Measurements from ENCODE around the gene HCRTR1. TPM values are rescaled to one million over a fixed set of nuclear protein-coding genes. Genes with fewer than 3 reads are reported as not detected.

The HCRTR1 gene
- total RNA-seq, 6 donors from 2014 or later: 2.1 TPM; not detected in 5

GRCh38 chr1:31632649-31633048, 15.2 kb downstream of the HCRTR1 start:
- DNase-seq (no peak), ATAC-seq (ENCODE audit: low FRiP score in 2 of 2) (no peak)
- peaks cover 5 to 77% (median 62%) of the 10 kb centered on the region in 4 donors for H3K36me3 ChIP-seq
- no peak overlapping the region for H3K4me3 ChIP-seq
- H3K9me3 ChIP-seq: no peaks in the 10 kb centered on the region
- TF ChIP-seq EP300 (IDR thresholded peaks at IDR 0.05): no peak
- TF ChIP-seq POLR2AphosphoS5 (IDR thresholded peaks at IDR 0.05): no peak
- no peak for TF ChIP-seq POLR2A (IDR thresholded peaks at IDR 0.05)
- H3K27me3 ChIP-seq: no peaks in the 10 kb centered on the region
- 79 to 86% methylated on average over 3 of the region's 3 CpGs for WGBS, 2 donors
- H3K27ac ChIP-seq: peak overlapping the region in 2 of 4 donors; percentile 14 to 19
- peaks cover 3 to 39% (median 17%) of the 10 kb centered on the region in 4 donors for H3K4me1 ChIP-seq

- WGBS, 2 donors: 64 to 71% methylated on average over 4 of the region's 4 CpGs
- no peaks in the 10 kb centered on the region for H3K27me3 ChIP-seq
- H3K27ac ChIP-seq: peak overlapping the region in 2 of 4 donors; percentile 14 to 19
- TF ChIP-seq POLR2AphosphoS5 (IDR thresholded peaks at IDR 0.05) (no peak), POLR2A (IDR thresholded peaks at IDR 0.05) (no peak), EP300 (IDR thresholded peaks at IDR 0.05) (no peak)
- TF ChIP-seq, protein P1, sequence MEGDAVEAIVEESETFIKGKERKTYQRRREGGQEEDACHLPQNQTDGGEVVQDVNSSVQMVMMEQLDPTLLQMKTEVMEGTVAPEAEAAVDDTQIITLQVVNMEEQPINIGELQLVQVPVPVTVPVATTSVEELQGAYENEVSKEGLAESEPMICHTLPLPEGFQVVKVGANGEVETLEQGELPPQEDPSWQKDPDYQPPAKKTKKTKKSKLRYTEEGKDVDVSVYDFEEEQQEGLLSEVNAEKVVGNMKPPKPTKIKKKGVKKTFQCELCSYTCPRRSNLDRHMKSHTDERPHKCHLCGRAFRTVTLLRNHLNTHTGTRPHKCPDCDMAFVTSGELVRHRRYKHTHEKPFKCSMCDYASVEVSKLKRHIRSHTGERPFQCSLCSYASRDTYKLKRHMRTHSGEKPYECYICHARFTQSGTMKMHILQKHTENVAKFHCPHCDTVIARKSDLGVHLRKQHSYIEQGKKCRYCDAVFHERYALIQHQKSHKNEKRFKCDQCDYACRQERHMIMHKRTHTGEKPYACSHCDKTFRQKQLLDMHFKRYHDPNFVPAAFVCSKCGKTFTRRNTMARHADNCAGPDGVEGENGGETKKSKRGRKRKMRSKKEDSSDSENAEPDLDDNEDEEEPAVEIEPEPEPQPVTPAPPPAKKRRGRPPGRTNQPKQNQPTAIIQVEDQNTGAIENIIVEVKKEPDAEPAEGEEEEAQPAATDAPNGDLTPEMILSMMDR (IDR thresholded peaks at IDR 0.05): peak in 4 of 6 experiments; percentile 23 to 37 (median 32)
- peaks cover 5 to 73% (median 60%) of the 10 kb centered on the region in 4 donors for H3K36me3 ChIP-seq
- H3K4me1 ChIP-seq: peaks cover 7 to 44% (median 20%) of the 10 kb centered on the region in 4 donors
- no peak overlapping the region for H3K4me3 ChIP-seq
- no peak for ATAC-seq (ENCODE audit: low FRiP score in 2 of 2)
- H3K9me3 ChIP-seq: no peaks in the 10 kb centered on the region
- DNase-seq: peak in 1 of 2 donors; percentile 64
These were observed 15.6 kb downstream of the HCRTR1 start for GRCh38 chr1:31633117-31633516.

- peak overlapping the region in 3 of 4 donors; percentile 35 to 60 (median 44) for H3K27ac ChIP-seq
- H3K9me3 ChIP-seq: no peaks in the 10 kb centered on the region
- H3K4me3 ChIP-seq: no peak overlapping the region
- H3K4me1 ChIP-seq: peaks cover 43 to 69% (median 50%) of the 10 kb centered on the region in 4 donors
- WGBS, 2 donors: 50 to 63% methylated on average over 5 of the region's 5 CpGs
- peaks cover 0 to 23% (median 13%) of the 10 kb centered on the region in 4 donors for H3K36me3 ChIP-seq
- H3K27me3 ChIP-seq: no peaks in the 10 kb centered on the region
- no peak for TF ChIP-seq POLR2A (IDR thresholded peaks at IDR 0.05)
- TF ChIP-seq, protein P1 (IDR thresholded peaks at IDR 0.05): no peak
- no peak for TF ChIP-seq EP300 (IDR thresholded peaks at IDR 0.05)
- no peak for TF ChIP-seq POLR2AphosphoS5 (IDR thresholded peaks at IDR 0.05)
- DNase-seq: no peak
- no peak for ATAC-seq (ENCODE audit: low FRiP score in 2 of 2)
These were observed 20.6 kb downstream of the HCRTR1 start for GRCh38 chr1:31637915-31638673.

DNA sequence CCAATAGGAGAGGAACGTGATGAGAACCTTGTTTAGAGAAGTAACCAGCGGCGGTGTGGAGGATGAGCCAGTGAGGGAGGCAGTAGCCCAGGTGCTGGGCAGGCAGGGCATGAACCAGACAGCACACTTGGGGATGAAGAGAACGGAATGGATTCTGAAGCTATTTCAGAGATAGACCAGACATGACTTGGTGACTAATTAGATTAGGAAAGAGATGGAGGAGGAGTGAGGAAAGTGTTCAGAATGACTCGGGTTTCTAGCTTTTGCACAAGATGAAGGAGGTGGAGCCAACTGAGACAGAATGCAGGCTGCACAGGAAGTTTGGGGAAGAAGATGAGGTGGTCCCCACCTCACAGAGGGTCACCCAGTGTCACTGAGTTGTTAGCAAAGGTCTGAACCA, 22.1 kb downstream of the HCRTR1 start:
- Histone ChIP-seq H3K36me3 (peaks cover 0 to 8% (median 4%) of the 10 kb centered on the region in 4 donors), H3K9me3 (no peaks in the 10 kb centered on the region), H3K27me3 (no peaks in the 10 kb centered on the region), H3K27ac (peak overlapping the region in 2 of 4 donors; percentile 50 to 60), H3K4me3 (no peak overlapping the region), H3K4me1 (peaks cover 52 to 79% (median 60%) of the 10 kb centered on the region in 4 donors)
- TF ChIP-seq, protein P1 (IDR thresholded peaks at IDR 0.05): no peak
- TF ChIP-seq POLR2AphosphoS5 (IDR thresholded peaks at IDR 0.05): no peak
- no peak for TF ChIP-seq EP300 (IDR thresholded peaks at IDR 0.05)
- no peak for TF ChIP-seq POLR2A (IDR thresholded peaks at IDR 0.05)
- 46 to 52% methylated on average over 4 to 5 of the region's 5 CpGs for WGBS, 2 donors
- ATAC-seq (ENCODE audit: low FRiP score in 2 of 2) (no peak), DNase-seq (no peak)

DNA sequence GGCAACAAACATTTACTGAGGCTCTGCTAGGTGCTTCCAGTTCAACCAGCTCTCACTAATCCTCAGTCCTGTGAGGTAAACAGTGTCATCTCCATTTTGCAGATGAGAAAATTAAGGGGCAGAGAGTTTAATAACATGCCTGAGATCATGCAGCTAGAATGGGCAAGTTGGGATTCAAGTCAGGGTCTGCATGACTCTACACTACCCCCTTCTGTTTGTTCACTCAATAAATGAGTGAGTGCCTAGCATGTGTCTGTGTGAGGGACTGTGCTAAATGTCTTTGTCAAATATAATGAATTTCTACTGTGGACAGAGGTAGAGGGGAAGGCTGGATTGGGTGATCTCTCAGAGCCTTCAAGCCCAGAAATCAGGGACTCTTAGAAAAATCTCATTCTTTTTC, 22.7 kb downstream of the HCRTR1 start:
- Histone ChIP-seq H3K27me3 (no peaks in the 10 kb centered on the region), H3K27ac (peak overlapping the region in 2 of 4 donors; percentile 50 to 60), H3K4me1 (peaks cover 52 to 79% (median 60%) of the 10 kb centered on the region in 4 donors), H3K36me3 (peaks cover 0 to 2% (median under 1%) of the 10 kb centered on the region in 4 donors), H3K9me3 (no peaks in the 10 kb centered on the region), H3K4me3 (no peak overlapping the region)
- DNase-seq: no peak
- TF ChIP-seq EP300 (IDR thresholded peaks at IDR 0.05): no peak
- no peak for TF ChIP-seq POLR2A (IDR thresholded peaks at IDR 0.05)
- TF ChIP-seq, protein P1 (IDR thresholded peaks at IDR 0.05): no peak
- no peak for TF ChIP-seq POLR2AphosphoS5 (IDR thresholded peaks at IDR 0.05)
- no peak for ATAC-seq (ENCODE audit: low FRiP score in 2 of 2)

Measured in upper lobe of left lung (tissue), 6 donors.